Heart left ventricle (tissue), 13 donors: ENCODE measurements around the gene METTL9.
"Not testable (repeated sequence)": the region's sequence is repeated elsewhere in the genome, so short reads cannot be mapped to it uniquely, and the experiment has no call there.

Experiments
- CTCF ChIP-seq, 12 donors: fragments of 200-600 bp; sonication (generic) in 4 of 12; IDR thresholded peaks; one replicate each; pipeline versions ENCODE4 v1.5.0 to v1.8.0; 2018 to 2022; ENCODE audit warnings: antibody characterized with exemption in 12 of 12, mild to moderate bottlenecking in 5 of 12
- POLR2A ChIP-seq, 2 donors: fragments of 450-650 bp; IDR thresholded peaks; one replicate each; pipeline ENCODE4 v1.6.1; 2017; ENCODE audit warnings: antibody characterized with exemption in 2 of 2, mild to moderate bottlenecking in 2 of 2, moderate library complexity in 2 of 2
- donor health status: ischemic (EF 13 %, LVEDD 7.1; RV severe dilation, severe dysfunction).
- donor health status: DM: no; HTN: yes; CAD: no.
- donor health status: DM: no; HTN: no; CAD: no.
- donor health status: ischemic (EF 25% LVEDD 6.9; RV normal size, moderate dysfunction).
- donor health status: ischemic (EF 25% LVEDD 5.7; RV mildly dilated, moderate dysfunction).
- donor health status: ischemic (EF 35%, LVEDD 5.7; RV mildly dilated, moderate dysfunction).
- donor health status: nonischemic (EF 11% LVEDD 7.7; RV severe dilation, severe dysfunction).
- donor health status: DM: yes; HTN: yes; CAD: no.
- donor health status: PGD.
- donor health status: ischemic (EF 29% LVEDD 5.4; RV normal size, mild dysfunction).
- donor health status: nonischemic (EF 23%, LVEDD 6.1; RV moderate dilation, normal function).

GRCh38 chr16:21556026-21556595 is 43.3 kb upstream of the METTL9 start:
- TF ChIP-seq CTCF, POLR2A (IDR thresholded peaks at IDR 0.05): not testable (repeated sequence)
